B cell (primary cell): ENCODE data around the gene OTOL1. TPM values are rescaled to one million over a fixed set of nuclear protein-coding genes. Genes with fewer than 3 reads are reported as not detected.

Experiments used
- ATAC-seq: fragments of 200-7000 bp; cut with Tn5 transposase; one replicate; pipeline ENCODE4 v1.10.0; 2021; ENCODE audit warnings: low read depth, mild to moderate bottlenecking, moderate number of reproducible peaks, moderate library complexity
- CTCF ChIA-PET: fragments of 350-600 bp; sonication (Branson Sonifier 250); formaldehyde crosslinking; loops from one replicate; lab custom pipeline; 2021; ENCODE audit warnings: antibody characterized with exemption, inconsistent platforms; lab: Charles Lee
- POLR2A ChIA-PET: fragments of 350-600 bp; sonication (Branson Sonifier 250); formaldehyde crosslinking; loops from one replicate; lab custom pipeline; 2021; ENCODE audit warnings: antibody characterized with exemption; lab: Charles Lee
- DNase-seq: peaks from one replicate; pipeline ENCODE4 v3.0.0; 2013
- H2AFZ ChIP-seq: 2 replicates; pipeline ENCODE4 v1.6.1; 2012; ENCODE audit warnings: mild to moderate bottlenecking, low read depth, low read length; ENCODE audit not compliant: insufficient read depth, poor library complexity, severe bottlenecking
- H3K27ac ChIP-seq, 2 donors: 1 replicate in 1 of 2; 2 replicates in 1 of 2; pipeline ENCODE4 v1.5.1; 2012 to 2013; ENCODE audit warnings: low read length in 2 of 2, mild to moderate bottlenecking in 2 of 2, moderate library complexity in 1 of 2
- H3K27me3 ChIP-seq, 4 experiments: fragments of 200-600 bp in 1 of 4; sonication (generic) in 1 of 4; replicated peaks in 1 of 4; 1 replicate in 2 of 4; 2 replicates in 2 of 4; pipeline versions ENCODE4 v1.6.1 to v1.7.0; 2013 to 2016; ENCODE audit warnings: low read length in 3 of 4, mild to moderate bottlenecking in 2 of 4, mixed read lengths in 1 of 4, moderate library complexity in 1 of 4; ENCODE audit not compliant: insufficient read depth in 4 of 4, control insufficient read depth in 3 of 4; ENCODE audit errors: control extremely low read depth in 1 of 4
- H3K36me3 ChIP-seq, 2 experiments: replicated peaks in 1 of 2; 1 replicate in 1 of 2; 2 replicates in 1 of 2; pipeline versions ENCODE4 v1.6.1 to v1.7.1; 2013; ENCODE audit warnings: low read length in 1 of 2; ENCODE audit not compliant: insufficient read depth in 2 of 2, control insufficient read depth in 1 of 2; ENCODE audit errors: control extremely low read depth in 1 of 2, extremely low read depth in 1 of 2
- H3K4me1 ChIP-seq, 2 donors: fragments of 200-600 bp in 1 of 2; sonication (generic) in 1 of 2; 1 replicate in 1 of 2; 2 replicates in 1 of 2; pipeline versions ENCODE4 v1.5.1 to v1.6.1; 2013 to 2017; ENCODE audit warnings: low read length in 2 of 2; ENCODE audit not compliant: control insufficient read depth in 2 of 2, insufficient read depth in 2 of 2
- H3K4me2 ChIP-seq: replicated peaks from 2 replicates; pipeline ENCODE3; 2012; ENCODE audit warnings: mild to moderate bottlenecking, low read depth, low read length; ENCODE audit not compliant: poor library complexity, severe bottlenecking
- H3K4me3 ChIP-seq, 5 experiments: fragments of 200-600 bp in 1 of 5; sonication (generic) in 1 of 5; 1 replicate in 3 of 5; 2 replicates in 2 of 5; pipeline versions ENCODE4 v1.5.1 to v1.7.0; 2011 to 2016; ENCODE audit warnings: low read length in 4 of 5, mild to moderate bottlenecking in 4 of 5, low read depth in 2 of 5, control low read depth in 1 of 5, moderate library complexity in 1 of 5; ENCODE audit not compliant: insufficient read depth in 1 of 5; ENCODE audit errors: control extremely low read depth in 1 of 5, extremely low read depth in 1 of 5
- H3K79me2 ChIP-seq: fragments of 200-600 bp; sonication (generic); one replicate; pipeline ENCODE4 v1.6.0; 2016; ENCODE audit warnings: low read length; ENCODE audit not compliant: control insufficient read depth, insufficient read depth
- H3K9ac ChIP-seq: fragments of 200-600 bp; sonication (generic); 2 replicates; pipeline ENCODE4 v1.6.1; 2017; ENCODE audit warnings: mild to moderate bottlenecking, low read length, moderate library complexity
- H3K9me3 ChIP-seq, 3 donors: one replicate each; pipeline versions ENCODE4 v1.6.1 to v1.7.1; 2013; ENCODE audit warnings: low read length in 2 of 3; ENCODE audit not compliant: control insufficient read depth in 2 of 3, insufficient read depth in 1 of 3; ENCODE audit errors: control extremely low read depth in 1 of 3
- H4K20me1 ChIP-seq: 2 replicates; pipeline ENCODE4 v1.6.0; 2012; ENCODE audit warnings: mild to moderate bottlenecking, low read length; ENCODE audit not compliant: insufficient read depth, control insufficient read depth, poor library complexity, severe bottlenecking
- H3K27ac Mint-ChIP-seq: one replicate; pipeline ENCODE4 v1.8.0; 2021; ENCODE audit warnings: mixed read lengths
- H3K27me3 Mint-ChIP-seq: one replicate; pipeline ENCODE4 v1.8.0; 2021; ENCODE audit warnings: mixed read lengths
- H3K4me1 Mint-ChIP-seq: one replicate; pipeline ENCODE4 v1.8.0; 2021; ENCODE audit warnings: mixed read lengths
- H3K4me3 Mint-ChIP-seq: one replicate; pipeline ENCODE4 v1.8.0; 2021; ENCODE audit warnings: mixed read lengths
- H3K9me3 Mint-ChIP-seq: one replicate; pipeline ENCODE4 v1.8.0; 2022; ENCODE audit warnings: mixed read lengths; ENCODE audit not compliant: insufficient read depth
- CTCF ChIP-seq: fragments of 200-600 bp; IDR thresholded peaks from one replicate; pipeline ENCODE4 v1.8.0; 2022; ENCODE audit warnings: antibody characterized with exemption, mild to moderate bottlenecking
- EZH2 ChIP-seq: IDR thresholded peaks from 2 replicates; pipeline ENCODE4 v1.6.1; 2012; ENCODE audit warnings: borderline replicate concordance, low read depth, mild to moderate bottlenecking, moderate library complexity, low read length; ENCODE audit not compliant: insufficient read depth, poor library complexity, severe bottlenecking
- WGBS: methylation state at CpG from one replicate; pipeline ENCODE4 v1.1.5; 2013; ENCODE audit warnings: missing lambda C conversion rate; ENCODE audit not compliant: insufficient coverage; 5-methylcytosine and 5-hydroxymethylcytosine counted together
- intact Hi-C: fragments of 100-400 bp; cut with micrococcal nuclease; formaldehyde crosslinking; loops from one replicate; pipeline ENCODE4 v1.10.0; 2022
- polyA plus RNA-seq: library from polyadenylated mRNA; depleted of rRNA; stranded (reverse); fragments of >200 nt; gene quantifications from 2 replicates; pipeline ENCODE4 v1.2.3, GENCODE V29; 2012
- total RNA-seq, 2 donors: library from RNA; stranded (reverse); fragments of 120-200 nt in 1 of 2; gene quantifications; 1 replicate in 1 of 2; 2 replicates in 1 of 2; pipeline versions ENCODE4 v1.2.3 to v1.2.4, GENCODE V29; 2013 to 2022

Gene OTOL1
- total and polyA plus RNA-seq, 2 donors (not counting 1 experiment from before 2014, with no cell fraction given), result not detected

- H3K36me3 ChIP-seq, result no peaks in the 10 kb centered on the region
- DNase-seq, result no peak
- TF ChIP-seq CTCF (no peak), EZH2 (no peak)
- Mint-ChIP-seq H3K27me3 (no peaks in the 10 kb centered on the region), H3K4me3 (no peak overlapping the region), H3K9me3 (peaks cover 3% of the 10 kb centered on the region), H3K4me1 (no peaks in the 10 kb centered on the region), H3K27ac (no peak overlapping the region)
- POLR2A ChIA-PET, result no interaction called here
- intact Hi-C loops, result no loop called here
- no peak overlapping the region for H3K4me3 ChIP-seq
- CTCF ChIA-PET, result no interaction called here
- no peak for ATAC-seq
- H3K79me2 ChIP-seq, result no peaks in the 10 kb centered on the region
- H3K27me3 ChIP-seq, result no peaks in the 10 kb centered on the region
- H3K9ac ChIP-seq, result no peak overlapping the region
- no peak overlapping the region for H3K4me2 ChIP-seq
- no peaks in the 10 kb centered on the region for H3K4me1 ChIP-seq
- H4K20me1 ChIP-seq, result no peaks in the 10 kb centered on the region
- WGBS, result no CpG with 5 or more reads among the region's 2 CpGs
- H3K27ac ChIP-seq, result no peak overlapping the region
- no peak overlapping the region for H2AFZ ChIP-seq
- H3K9me3 ChIP-seq, result peaks cover 0 to 2% (median 1%) of the 10 kb centered on the region in 3 donors
These were observed 1.8 kb downstream of the OTOL1 start for GRCh38 chr3:161498259-161498921.

DNA sequence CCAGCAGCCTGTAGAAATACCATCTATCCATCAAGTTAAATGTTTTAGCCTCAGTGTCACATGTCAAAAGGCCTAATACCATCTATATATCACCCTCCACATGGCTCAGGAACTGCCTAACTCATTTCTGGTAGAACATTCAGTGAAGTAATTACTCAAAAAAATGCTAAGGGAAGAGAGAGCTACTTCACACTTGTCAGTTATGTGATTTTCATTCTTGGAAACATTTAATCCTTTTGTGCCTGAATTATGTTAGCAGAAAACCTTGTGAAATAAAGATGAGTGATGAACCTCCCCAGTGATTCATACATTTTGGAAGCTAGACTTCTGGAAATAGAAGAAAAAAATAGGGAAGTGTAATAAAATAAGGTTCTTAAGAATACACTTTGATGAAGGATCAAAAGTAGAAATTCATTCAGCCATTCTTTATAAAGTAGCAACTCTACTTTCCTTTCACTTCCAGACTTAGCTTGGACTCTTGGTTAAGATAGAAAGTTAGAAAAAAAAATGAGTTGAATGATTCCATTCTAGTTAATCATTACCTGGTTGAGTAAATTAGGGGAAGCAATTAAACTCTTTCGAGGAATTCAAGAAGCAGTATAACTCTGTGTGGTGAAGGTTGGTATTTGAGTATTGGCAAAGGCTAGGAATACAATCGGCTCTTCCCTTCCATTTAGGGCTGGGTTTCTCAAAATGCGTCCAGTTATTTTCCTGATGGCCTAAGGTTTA, 3.6 kb downstream of the OTOL1 start:
- no peak overlapping the region for H3K27ac ChIP-seq
- 100% methylated on average over 2 of the region's 3 CpGs for WGBS
- POLR2A ChIA-PET, result no interaction called here
- no peak overlapping the region for H3K4me2 ChIP-seq
- H2AFZ ChIP-seq, result no peak overlapping the region
- no peaks in the 10 kb centered on the region for H3K27me3 ChIP-seq
- intact Hi-C loops, result no loop called here
- ATAC-seq (no peak), DNase-seq (no peak)
- H3K36me3 ChIP-seq, result no peaks in the 10 kb centered on the region
- Mint-ChIP-seq H3K27ac (no peak overlapping the region), H3K4me3 (no peak overlapping the region), H3K9me3 (no peaks in the 10 kb centered on the region), H3K4me1 (no peaks in the 10 kb centered on the region), H3K27me3 (no peaks in the 10 kb centered on the region)
- no peak overlapping the region for H3K9ac ChIP-seq
- H3K4me3 ChIP-seq, result no peak overlapping the region
- H3K9me3 ChIP-seq, result peaks cover 0 to 2% (median 0%) of the 10 kb centered on the region in 3 donors
- no peaks in the 10 kb centered on the region for H3K79me2 ChIP-seq
- TF ChIP-seq EZH2, result no peak
- TF ChIP-seq CTCF, result no peak
- H4K20me1 ChIP-seq, result no peaks in the 10 kb centered on the region
- CTCF ChIA-PET, result no interaction called here
- no peaks in the 10 kb centered on the region for H3K4me1 ChIP-seq
